GM23248 (cell line): Measurements from ENCODE around the gene RRP9.

Source experiments
- EZH2 ChIP-seq: fragments of 200-600 bp; sonication (generic); IDR thresholded peaks from 2 replicates; pipeline ENCODE4 v1.6.1; 2018; ENCODE audit warnings: antibody characterized with exemption, mild to moderate bottlenecking; ENCODE audit not compliant: insufficient read depth, poor library complexity, severe bottlenecking
- EZH2phosphoT487 ChIP-seq: fragments of 200-600 bp; sonication (generic); IDR thresholded peaks from 2 replicates; pipeline ENCODE4 v1.6.1; 2018; ENCODE audit warnings: antibody characterized with exemption, moderate library complexity, mild to moderate bottlenecking, low read depth; ENCODE audit not compliant: insufficient read depth

DNA sequence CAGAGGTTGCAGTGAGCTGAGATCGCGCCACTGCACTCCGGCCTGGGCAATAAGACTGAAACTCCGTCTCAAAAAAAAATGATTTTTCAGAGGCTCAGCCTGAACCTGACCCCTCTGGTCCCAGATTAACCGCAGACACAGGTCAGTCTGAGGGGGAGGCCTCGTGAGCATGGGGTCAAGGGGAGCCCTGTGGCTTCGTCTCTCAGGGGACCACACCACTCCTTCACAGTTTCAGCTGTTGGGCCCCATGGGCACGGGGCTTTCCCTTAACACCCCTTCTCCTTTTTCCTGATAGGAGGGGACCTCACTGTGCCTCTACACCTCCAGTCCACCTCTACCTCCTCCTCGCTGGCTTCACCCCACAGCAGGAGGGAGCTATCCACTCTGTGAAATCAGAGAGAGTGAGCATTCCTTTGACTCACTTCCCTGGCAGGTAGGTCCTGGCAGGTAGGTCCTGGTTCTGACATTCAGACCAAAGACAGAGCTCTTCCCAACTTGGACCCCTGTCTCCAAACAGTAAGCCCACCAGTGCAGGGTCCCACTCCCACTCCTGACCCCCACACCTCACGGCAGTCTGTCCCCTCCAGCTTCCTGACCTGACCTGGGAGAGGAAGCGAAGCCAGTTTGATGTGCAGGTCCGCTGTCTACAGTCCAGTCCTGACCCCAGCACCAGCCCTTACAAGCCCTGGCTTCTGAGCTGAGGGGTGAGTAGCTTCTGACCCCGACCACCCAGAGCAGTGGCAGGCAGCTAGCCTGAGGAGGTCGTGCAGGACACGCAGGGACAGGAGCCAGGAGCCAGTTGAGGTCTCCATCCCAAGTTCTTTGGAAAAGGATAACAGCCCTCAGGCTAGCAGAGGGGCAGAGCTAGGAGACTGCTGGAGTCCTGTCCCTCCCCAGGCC, 9.0 kb downstream of the RRP9 start:
- TF ChIP-seq EZH2phosphoT487: no peak
- no peak for TF ChIP-seq EZH2
